ENCODE results near the gene THSD8. TPM values are rescaled to one million over a fixed set of nuclear protein-coding genes. Genes with fewer than 3 reads are reported as not detected.

Gene THSD8
- total and polyA plus RNA-seq, 2 of the 8 experiments (the other 6 are each of a cell fraction or from before 2014, with no cell fraction given): 8.2 to 42.3 TPM

DNA sequence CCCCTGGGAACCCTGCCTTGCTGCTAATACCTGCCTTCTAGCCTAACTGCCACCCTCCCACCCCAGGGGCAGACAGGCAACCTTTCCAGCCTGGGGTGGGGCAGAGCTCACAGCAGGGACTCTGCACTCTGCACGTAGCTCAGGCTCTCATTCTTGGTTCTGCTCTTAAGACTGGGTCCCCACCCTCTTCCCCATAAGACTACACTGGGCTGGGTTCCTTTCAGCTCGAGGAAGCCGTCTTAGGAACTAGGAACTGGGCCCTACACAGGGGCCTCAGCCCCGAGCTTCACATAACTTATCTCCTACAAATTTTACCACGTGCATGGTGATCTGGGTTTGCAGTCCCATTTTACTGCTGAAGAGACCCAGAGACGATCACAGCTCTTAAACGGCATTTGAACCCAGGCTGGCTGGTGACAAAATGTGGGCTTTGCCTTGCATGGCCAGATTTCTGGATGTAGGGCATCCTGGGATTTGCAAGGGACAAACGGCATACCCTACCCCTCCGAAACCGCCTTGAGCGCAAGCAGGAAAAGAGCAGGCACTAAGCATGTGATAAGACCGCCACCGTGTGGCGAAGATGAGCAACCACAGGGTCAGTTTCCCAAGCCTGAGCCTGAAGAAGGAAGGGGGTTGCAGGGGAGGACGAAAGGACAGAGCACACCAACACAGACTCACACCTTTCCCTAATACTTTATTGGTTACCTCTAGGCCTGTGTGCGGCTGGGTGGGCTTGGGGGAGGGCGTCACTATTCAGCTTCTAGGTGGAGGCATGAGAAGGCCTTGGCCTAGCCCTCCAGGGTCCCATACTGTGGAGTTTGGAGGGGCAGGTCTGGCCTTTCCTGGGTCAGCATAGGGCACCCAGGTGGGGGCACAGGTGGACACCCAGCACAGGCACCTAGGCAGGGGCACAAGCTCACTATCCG is 5.5 kb upstream of the THSD8 start:
- H2AFZ ChIP-seq (ENCODE audit: low read length): no peak overlapping the region
- no peak overlapping the region for H2BK20ac ChIP-seq (ENCODE audit: low read length)
- no peak for TF ChIP-seq TAF7 (optimal IDR thresholded peaks at IDR 0.05; ENCODE audit: borderline replicate concordance, low read depth, low read length)
- TF ChIP-seq SP1 (IDR thresholded peaks at IDR 0.05; ENCODE audit: low read depth, low read length): peak; percentile 8; the same call in 1 of the 2 replicates
- TF ChIP-seq, protein P1, sequence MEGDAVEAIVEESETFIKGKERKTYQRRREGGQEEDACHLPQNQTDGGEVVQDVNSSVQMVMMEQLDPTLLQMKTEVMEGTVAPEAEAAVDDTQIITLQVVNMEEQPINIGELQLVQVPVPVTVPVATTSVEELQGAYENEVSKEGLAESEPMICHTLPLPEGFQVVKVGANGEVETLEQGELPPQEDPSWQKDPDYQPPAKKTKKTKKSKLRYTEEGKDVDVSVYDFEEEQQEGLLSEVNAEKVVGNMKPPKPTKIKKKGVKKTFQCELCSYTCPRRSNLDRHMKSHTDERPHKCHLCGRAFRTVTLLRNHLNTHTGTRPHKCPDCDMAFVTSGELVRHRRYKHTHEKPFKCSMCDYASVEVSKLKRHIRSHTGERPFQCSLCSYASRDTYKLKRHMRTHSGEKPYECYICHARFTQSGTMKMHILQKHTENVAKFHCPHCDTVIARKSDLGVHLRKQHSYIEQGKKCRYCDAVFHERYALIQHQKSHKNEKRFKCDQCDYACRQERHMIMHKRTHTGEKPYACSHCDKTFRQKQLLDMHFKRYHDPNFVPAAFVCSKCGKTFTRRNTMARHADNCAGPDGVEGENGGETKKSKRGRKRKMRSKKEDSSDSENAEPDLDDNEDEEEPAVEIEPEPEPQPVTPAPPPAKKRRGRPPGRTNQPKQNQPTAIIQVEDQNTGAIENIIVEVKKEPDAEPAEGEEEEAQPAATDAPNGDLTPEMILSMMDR (IDR thresholded peaks at IDR 0.05; ENCODE audit: control extremely low read depth in 1 of 3, insufficient read depth in 1 of 3, low read depth in 1 of 3, low read length in 3 of 3): peak; percentile 92 to 99 (median 98)
- no peak for TF ChIP-seq MAFK (IDR thresholded peaks at IDR 0.05; ENCODE audit: low read depth, low read length)
- TF ChIP-seq TBP (IDR thresholded peaks at IDR 0.05; ENCODE audit: low read depth, low read length): peak; percentile 32; the same call in 1 of the 2 replicates
- TF ChIP-seq GTF2F1 (IDR thresholded peaks at IDR 0.05; ENCODE audit: borderline replicate concordance, low read depth, low read length): peak; percentile 84; the same call in 1 of the 2 replicates
- TF ChIP-seq JUND (IDR thresholded peaks at IDR 0.05; ENCODE audit: low read length): peak; percentile 65; the same call in 1 of the 2 replicates

More for the DNA sequence above, 5.5 kb upstream of the THSD8 start:
- peaks cover 0 to 10% (median 8%) of the 10 kb centered on the region in 4 experiments; a peak in 3 of 7 replicates for H3K27me3 ChIP-seq (replicated peaks in 1 of 4; ENCODE audit: control insufficient read depth in 3 of 4, extremely low read depth in 1 of 4, insufficient read depth in 3 of 4, low read length in 3 of 4)
- no peak overlapping the region for H3K56ac ChIP-seq (replicated peaks; ENCODE audit: insufficient read length, low read depth, low read length)
- peaks cover 8 to 19% (median 14%) of the 10 kb centered on the region in 4 experiments; a peak in 7 of 8 replicates for H3K36me3 ChIP-seq (ENCODE audit: control insufficient read depth in 2 of 4, insufficient read depth in 4 of 4, low read length in 3 of 4)
- peak overlapping the region; percentile 66; the same call in 1 of the 2 replicates for H2BK5ac ChIP-seq (ENCODE audit: low read depth, low read length)
- no peak overlapping the region for H4K5ac ChIP-seq (ENCODE audit: insufficient read length, low read depth, low read length)
- peak overlapping the region in 1 of 2 experiments; percentile 49; a peak in 1 of 4 replicates for H3K4me2 ChIP-seq (ENCODE audit: insufficient read depth in 1 of 2, low read depth in 2 of 2, low read length in 2 of 2)
- peak overlapping the region; percentile 55; the same call in 1 of the 2 replicates for H2BK15ac ChIP-seq (ENCODE audit: low read length)
- H2BK120ac ChIP-seq (replicated peaks; ENCODE audit: low read depth, low read length): no peak overlapping the region
- peak overlapping the region; percentile 76 for H4K91ac ChIP-seq (replicated peaks; ENCODE audit: insufficient read length, low read length)
- H4K8ac ChIP-seq (ENCODE audit: extremely low read depth, insufficient read depth, low read length): no peak overlapping the region
- H3K14ac ChIP-seq (ENCODE audit: insufficient read length): no peak overlapping the region
- DNase-seq (ENCODE audit: low read depth in 1 of 2, low spot score in 2 of 2) (peak in 1 of 2 experiments; percentile 81), FAIRE-seq (peak; percentile 85)
- peaks cover 5 to 19% (median 13%) of the 10 kb centered on the region in 4 experiments for H3K4me1 ChIP-seq (replicated peaks in 1 of 4; ENCODE audit: control insufficient read depth in 3 of 4, insufficient read depth in 4 of 4, low read length in 3 of 4)
- no peaks in the 10 kb centered on the region for H3K9me3 ChIP-seq (ENCODE audit: insufficient read depth in 2 of 2, low read depth in 1 of 2, low read length in 1 of 2)
- H3K18ac ChIP-seq (ENCODE audit: extremely low read depth, low read length): 0 out of 2 replicates have a peak overlapping the region, but pooled peaks have one; percentile 48
- no peak overlapping the region for H3K27ac ChIP-seq (ENCODE audit: low read depth, low read length)
- peaks cover 0 to 12% of the 10 kb centered on the region in 2 experiments; a peak in 2 of 4 replicates for H3K79me2 ChIP-seq (ENCODE audit: control insufficient read depth in 1 of 2, insufficient read depth in 2 of 2, low read length in 2 of 2)
- H3K9ac ChIP-seq (replicated peaks in 1 of 4; ENCODE audit: extremely low read depth in 1 of 4, low read depth in 3 of 4, low read length in 3 of 4): no peak overlapping the region; a peak in 1 of 7 replicates
- CTCF ChIA-PET (ENCODE audit: partially characterized antibody): interaction anchor here (0.7 to 17.9 kb wide), 35 partner anchors 10 to 124 kb away, joined by 3 to 288 read pairs (median 5); partner anchors contain the start of genes DHPS, RNASEH2A and RTBDN
- peak overlapping the region; percentile 80; the same call in 1 of the 2 replicates for H2BK12ac ChIP-seq (ENCODE audit: low read depth, low read length)
- no peak overlapping the region for H3K4me3 ChIP-seq (ENCODE audit: extremely low read depth in 1 of 4, insufficient read depth in 2 of 4, low read depth in 3 of 4, low read length in 4 of 4)
- H3K4ac ChIP-seq (replicated peaks; ENCODE audit: insufficient read length, low read depth, low read length): no peak overlapping the region
- no peak overlapping the region for H2AK5ac ChIP-seq (ENCODE audit: low read depth, low read length)
- WGBS, 2 experiments (ENCODE audit: extremely low coverage in 1 of 2, insufficient coverage in 1 of 2, insufficient read length in 1 of 2, insufficient replicate concordance in 2 of 2, low coverage in 1 of 2, low lambda C conversion rate in 2 of 2, missing lambda C conversion rate in 1 of 2): 30% methylated on average over 18 of the region's 18 CpGs; no CpG with 5 or more reads in 1 of the 2 experiments
- no peak overlapping the region for H3K23ac ChIP-seq (ENCODE audit: insufficient read length)
- POLR2A ChIA-PET (ENCODE audit: partially characterized antibody): interaction anchor here (0.7 to 15.2 kb wide), 16 partner anchors 9 to 78 kb away, joined by 3 to 317 read pairs (median 5); partner anchors contain the start of genes GET3, HOOK2, RNASEH2A and RTBDN
- H3K79me1 ChIP-seq (ENCODE audit: low read depth, low read length): peaks cover 7% of the 10 kb centered on the region
- H3K23me2 ChIP-seq (ENCODE audit: low read depth, low read length): peaks cover 23% of the 10 kb centered on the region
- H4K20me1 ChIP-seq (replicated peaks in 1 of 2; ENCODE audit: control insufficient read depth in 1 of 2, insufficient read depth in 2 of 2, low read length in 2 of 2): peaks cover 0 to 6% of the 10 kb centered on the region in 2 experiments

Measured in H1 (cell line).